ENCODE measurements around the gene AVEN.
"Not testable (repeated sequence)": the region's sequence is repeated elsewhere in the genome, so short reads cannot be mapped to it uniquely, and the experiment has no call there.

AVEN gene

DNA sequence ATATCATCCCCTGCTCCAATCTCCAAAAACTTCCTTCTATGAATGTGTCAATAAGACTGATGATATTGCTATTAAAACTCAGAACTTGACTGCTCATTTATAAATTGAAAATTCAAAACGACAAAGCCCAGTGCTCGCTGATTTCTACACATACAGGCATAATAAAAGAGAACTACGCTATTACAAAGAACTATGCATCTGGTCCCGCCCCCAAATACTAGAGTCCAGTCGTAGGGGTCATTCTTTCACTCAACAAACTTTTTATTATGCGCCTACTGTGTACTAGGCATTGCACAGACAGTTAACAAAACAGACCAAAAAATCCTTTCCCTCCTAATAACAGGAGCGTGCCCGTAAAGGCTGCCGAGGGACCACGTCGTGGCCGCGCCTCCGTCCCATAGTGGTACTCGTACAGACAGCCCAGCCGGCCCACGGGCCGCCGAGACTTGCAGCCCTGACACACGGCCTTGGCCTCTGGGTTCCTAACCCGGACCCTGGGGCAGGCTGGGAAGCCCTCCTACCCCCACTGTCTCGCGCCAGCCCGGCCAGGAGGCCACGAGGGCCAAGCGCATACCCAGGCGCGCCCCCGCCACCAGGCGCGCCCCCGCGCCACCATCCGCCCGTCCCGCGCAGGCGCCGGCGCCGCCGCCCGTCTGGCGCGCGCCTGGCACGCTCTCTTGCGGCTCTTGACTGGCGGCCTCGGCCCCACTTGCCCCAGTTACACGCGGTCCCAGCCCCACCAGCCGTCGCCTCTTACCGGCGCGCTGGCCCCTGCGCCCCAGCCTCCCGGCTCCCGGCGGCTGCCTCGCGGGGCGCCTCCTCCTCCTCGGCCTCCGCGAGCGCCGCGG, 757 bp downstream of the AVEN start:
- no peak for FAIRE-seq

DNA sequence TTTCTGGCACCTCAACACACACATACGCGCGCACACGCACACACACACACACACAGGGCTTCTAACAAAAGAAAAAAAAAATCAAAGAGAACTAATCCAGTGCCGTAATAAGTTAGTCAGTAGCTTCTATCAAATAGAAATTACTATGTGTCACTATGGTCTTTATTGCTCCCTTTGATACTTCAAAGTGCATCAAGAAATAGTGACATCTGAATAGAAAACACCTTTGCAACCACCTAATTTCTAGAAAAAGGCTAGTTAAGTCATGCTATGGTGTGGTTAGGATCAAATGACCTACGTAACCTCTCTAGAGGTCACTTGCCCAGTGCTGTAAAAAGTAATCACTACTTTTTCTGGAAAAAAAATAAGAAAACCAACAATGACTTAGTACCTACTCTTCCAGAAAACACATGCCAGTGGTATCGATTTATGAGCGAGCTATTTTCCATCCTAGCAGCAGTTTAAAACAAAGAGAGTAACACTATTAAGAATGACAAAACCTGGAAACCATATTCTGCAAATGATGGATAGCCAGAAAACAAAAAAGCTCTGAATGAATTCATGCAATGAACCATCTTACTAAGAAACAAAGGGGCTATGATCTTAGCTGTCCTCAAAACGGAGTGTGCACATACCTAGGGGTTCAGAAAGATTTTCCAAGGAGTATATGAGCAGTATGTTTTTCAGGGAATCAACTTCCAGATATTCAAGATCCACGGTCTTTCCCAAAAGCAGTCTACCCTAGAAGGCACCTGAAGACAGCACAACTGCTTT, 6.8 kb downstream of the AVEN start:
- FAIRE-seq: no peak

DNA sequence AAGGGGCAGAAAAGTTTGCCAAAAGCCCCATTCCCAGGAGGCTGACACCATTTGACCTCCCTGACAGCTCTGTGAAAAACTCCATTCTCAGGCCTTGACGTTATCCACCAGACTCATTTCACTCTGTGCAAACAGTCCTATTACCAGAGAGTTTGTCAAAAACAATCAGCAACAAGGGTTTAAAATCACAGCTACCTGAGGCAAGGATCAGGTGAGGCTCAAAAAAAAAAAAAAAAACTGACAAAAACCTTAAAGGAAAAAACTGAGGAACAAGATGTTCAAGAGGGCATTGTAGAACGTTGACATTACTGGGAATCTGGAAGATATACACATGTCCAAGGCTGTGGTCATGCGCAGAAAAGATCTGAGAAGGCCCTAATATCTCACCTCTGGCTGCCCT, 11.4 kb downstream of the AVEN start:
- FAIRE-seq: no peak

DNA sequence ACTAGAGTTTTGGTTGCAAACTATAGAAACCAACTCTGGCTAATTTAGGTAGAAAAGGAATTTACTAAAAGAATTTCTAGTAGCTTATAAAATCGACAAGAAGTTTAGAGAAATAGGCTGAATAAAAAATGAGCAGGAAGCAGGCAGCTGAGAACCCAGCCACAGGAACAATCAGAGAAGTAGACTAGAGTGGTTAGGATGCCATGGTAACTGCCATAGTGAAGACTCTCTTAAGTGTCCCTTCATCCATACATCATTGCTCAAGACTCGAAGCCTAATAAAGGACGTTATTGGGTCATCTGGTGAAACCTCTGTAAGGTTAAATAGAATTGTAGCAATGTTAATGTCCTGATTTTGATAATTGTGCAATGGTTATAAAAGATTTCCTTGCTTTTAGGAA, 13.8 kb downstream of the AVEN start:
- FAIRE-seq: no peak

DNA sequence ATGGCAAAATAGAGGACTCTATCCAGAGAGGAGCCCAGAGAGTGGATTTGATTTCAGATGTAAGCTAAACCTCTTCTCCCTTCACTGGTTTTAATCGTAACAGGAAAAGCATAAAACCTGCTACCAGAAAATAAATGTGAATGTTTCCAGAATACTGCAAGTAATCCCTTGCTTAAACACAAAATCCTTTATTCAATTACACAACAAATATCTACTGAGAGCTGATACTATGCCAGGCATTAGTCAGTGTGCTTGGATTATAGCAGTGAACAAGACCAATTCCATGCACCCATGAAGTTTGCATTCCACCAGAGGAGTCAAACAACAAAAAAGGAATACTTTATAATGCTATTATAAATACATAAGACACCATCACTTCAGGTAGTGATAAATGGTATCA, 15.1 kb downstream of the AVEN start:
- no peak for FAIRE-seq

DNA sequence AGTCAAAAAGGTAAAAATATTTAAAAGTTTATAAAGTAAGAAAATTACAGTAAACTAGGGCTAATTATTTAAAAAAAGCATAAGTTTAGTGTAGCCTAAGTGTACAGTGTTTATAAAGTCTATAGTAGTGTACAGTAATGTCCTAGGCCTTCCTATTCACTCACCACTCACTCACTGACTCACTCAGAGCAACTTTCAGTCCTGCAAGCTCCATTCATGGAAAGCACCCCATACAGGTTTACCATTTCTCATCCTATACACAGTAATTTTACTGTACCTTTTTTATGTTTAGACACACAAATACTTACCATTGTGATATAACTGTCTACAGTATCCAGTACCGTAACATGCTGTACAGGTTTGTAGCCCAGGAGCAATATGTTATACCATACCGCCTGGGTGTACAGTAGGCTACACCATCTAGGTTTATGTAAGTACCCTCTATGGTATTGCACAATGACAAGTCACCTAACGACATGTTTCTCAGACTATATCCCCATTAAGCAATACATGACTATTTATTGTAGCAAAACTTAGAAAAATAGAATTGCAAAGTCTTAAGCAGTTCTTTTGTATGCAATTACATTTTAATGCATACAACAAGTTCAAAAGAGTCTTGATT, 19.5 kb downstream of the AVEN start:
- FAIRE-seq: no peak

DNA sequence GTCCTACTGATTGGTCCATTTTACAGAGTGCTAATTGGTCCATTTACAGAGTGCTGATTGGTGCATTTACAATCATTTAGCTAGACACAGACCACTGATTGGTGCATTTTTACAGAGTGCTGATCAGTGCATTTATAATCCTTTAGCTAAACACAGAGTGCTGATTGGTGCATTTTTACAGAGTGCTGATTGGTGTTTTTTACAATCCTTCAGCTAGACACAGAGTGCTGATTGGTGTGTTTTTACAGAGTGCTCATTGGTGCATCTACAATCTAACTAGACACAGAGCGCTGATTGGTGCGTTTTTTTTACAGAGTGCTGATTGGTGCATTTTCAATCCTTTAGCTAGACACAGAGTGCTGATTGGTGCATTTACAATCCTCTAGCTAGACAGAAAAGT, 20.3 kb downstream of the AVEN start:
- FAIRE-seq: not testable (repeated sequence)

DNA sequence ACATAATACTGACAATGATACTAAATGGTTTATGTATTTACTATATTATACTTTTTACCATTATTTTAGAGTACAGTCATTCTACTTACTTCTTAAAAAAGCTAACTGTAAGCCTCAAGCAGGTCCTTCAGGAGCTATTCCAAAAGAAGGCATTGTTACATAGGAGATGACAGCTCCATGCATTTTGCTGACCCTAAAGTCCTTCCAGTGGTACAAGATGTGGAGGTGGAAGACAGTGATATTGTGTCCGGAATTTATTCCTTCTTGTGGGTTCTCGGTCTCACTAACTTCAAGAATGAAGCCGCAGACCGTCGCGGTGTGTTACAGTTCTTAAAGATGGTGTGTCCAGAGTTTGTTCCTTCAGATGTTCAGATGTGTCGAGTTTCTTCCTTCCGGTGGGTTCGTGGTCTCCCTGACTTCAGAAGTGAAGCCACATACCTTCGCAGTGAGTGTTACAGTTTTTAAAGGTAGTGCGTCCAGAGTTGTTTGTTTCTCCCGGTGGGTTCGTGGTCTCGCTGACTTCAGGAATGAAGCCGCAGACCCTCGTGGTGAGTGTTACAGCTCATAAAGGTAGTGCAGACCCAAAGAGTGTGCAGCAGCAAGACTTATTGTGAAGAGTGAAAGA, 20.9 kb downstream of the AVEN start:
- no peak for FAIRE-seq

DNA sequence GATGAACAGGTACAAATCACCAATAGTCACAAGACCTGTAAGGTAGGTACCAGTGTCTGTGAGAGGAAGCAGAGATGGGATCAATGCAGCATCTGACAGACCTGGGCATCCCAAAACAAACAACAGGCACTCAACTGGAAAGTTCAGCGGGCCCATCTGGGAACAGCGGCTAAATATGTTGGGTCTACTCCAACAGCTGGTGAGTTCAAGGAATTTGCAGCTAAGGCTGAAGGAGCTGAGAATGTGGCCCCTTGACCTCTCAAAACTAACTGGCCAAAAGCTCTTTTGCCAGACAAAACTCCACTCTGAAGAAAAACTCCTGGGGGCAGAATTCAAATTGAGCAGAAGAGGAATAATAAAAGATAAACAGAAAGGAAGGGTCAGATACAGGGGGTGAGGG, 24.4 kb downstream of the AVEN start:
- FAIRE-seq: no peak

DNA sequence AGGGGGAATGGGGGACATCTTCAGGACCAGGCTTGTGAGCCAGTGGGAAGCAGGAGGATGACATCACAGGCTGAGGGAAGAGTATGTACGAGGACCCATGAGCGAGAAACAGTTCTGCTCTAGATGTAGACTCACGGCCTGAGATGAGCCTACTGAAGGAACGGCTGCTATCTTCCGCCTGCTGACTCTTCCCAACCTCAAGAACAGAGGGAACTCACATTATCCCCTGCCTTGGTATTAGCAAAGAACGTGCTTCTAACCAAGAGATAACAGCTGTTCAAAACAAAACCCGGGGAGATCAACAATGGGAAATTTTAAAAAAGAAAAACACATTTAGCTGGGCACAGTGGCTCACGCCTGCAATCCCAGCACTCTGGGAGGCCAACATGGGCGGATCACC, 25.3 kb downstream of the AVEN start:
- FAIRE-seq: no peak

DNA sequence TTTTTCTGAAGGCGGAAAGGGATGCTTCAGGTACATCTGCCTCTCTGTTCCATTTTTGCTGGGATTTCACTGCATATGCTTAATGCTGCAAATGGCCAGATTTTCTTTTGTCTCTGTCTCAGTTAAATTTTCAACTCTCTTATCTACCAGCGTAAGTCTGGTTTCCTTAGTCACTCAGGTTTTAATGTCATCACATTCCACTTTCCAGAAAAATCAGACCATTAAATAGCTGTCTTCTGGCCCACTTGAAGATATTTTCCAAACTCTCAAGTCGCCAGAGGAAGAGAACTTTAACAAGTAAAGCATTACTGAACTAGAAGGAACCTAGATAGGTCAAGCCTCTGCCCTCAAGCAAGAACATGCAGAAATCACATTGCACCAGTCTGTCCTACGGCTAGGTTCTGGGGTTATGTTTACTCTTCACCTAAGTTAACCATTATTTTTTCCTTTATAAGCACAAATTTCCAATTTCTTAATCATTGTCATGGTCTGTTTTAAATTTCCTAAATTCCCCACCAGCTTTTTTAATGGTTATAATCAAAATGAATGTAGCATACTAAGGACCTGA, 26.5 kb downstream of the AVEN start:
- FAIRE-seq: no peak

DNA sequence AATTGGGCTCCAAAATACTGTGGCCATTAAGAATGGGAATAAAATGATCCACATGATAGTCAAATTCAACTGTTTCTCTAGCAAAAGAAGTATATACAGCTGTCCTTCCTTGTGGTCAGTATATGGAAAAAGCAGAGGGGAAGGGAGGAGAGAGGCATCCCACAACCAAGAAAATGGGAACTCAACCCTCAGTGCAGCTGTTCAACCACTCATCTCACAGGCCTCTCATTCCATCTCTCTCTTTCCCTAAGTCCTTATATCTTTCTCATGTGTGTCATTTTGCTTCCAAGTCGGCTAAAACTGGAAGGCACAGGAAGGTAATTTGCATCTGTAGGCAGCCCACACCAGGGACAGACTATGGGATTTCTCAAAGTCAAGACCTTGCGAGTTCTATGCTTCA, 27.5 kb downstream of the AVEN start:
- FAIRE-seq: no peak

DNA sequence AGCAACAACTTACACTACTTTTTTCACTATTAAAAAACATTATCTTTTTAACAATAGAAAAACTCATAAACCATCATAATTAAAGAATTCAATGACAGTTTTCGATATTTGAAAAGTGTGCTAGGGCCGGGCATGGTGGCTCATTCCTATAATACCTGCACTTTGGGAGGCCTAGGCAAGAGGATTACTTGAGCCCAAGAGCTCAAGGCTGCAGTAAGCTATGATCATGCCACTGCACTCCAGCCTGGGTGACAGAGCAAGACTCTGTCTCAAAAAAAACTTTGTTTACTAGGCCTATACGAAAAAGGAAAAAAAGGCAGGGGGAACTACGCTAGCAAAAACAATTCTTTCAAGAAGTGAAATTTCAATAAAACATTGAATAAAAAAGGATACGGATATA, 28.1 kb downstream of the AVEN start:
- no peak for FAIRE-seq

DNA sequence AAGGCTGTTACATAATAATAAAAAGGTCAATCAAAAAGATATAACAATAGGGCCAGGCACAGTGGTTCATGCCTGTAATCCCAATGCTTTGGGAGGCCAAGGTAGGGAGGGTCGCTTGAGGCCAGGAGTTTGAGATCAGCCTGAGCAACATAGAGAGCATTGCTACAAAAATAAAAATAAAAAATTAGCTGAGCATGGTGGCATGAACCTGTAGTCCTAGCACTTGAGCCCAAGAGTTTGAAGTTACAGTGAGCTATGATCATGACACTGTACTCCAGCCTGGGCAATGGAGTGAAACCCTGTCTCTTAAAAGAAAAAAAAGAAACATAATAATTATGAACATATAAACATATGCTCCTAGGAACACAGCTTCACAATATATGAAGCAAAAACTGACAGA, 29.3 kb downstream of the AVEN start:
- FAIRE-seq: no peak

DNA sequence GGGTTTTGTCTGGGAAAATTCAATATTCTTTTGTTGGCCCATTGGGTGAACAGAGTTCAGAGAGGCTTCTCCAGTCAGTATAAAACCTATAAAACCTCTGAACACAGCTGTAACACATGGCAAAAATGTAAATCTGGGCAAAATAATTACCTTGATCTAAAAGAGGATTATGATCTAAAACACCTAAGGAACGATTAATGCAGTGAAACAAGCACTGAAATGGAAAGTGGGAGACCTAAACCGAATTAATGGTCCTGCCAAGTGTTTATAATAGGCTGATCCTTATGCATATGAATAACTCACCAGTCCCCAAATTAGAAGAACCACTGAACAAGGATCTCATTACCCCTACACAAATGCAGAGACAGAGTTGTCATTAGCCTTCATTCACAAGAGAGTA, 32.6 kb downstream of the AVEN start:
- FAIRE-seq: no peak

DNA sequence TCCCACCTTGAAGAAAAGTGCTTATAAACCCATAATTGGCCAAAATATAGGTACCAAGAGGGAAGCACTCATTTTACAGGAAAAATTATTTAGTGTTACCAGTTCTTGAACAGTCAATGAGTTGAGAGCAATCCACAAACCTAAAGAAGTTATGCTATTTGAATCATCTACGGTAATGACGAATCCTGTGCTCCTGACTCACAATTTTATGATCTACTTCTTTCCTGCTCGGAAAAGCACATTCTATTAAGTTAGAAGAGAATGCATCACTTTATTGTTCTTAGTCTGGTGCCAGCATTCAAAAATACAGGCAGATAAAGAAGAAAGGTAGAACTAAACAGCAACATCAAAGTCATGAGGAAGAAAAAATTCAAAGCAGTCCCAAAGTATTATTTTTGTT, 37.5 kb downstream of the AVEN start:
- FAIRE-seq: no peak

DNA sequence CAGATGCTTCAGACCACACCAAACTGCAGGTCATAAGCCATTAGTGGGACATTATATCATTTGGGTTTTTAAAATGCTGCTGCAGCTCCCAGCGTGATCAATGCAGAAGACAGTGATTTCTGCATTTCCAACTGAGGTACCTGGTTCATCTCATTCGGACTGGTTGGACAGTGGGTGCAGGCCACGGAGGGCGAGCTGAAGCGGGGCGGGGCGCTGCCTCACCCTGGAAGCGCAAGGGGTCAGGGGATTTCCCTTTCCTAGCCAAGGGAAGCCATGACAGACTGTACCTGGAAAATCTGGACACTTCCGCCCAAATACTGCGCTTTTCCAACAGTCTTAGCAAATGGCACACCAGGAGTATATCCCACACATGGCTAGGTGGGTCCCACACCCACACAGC, 43.3 kb downstream of the AVEN start:
- not testable (repeated sequence) for FAIRE-seq

DNA sequence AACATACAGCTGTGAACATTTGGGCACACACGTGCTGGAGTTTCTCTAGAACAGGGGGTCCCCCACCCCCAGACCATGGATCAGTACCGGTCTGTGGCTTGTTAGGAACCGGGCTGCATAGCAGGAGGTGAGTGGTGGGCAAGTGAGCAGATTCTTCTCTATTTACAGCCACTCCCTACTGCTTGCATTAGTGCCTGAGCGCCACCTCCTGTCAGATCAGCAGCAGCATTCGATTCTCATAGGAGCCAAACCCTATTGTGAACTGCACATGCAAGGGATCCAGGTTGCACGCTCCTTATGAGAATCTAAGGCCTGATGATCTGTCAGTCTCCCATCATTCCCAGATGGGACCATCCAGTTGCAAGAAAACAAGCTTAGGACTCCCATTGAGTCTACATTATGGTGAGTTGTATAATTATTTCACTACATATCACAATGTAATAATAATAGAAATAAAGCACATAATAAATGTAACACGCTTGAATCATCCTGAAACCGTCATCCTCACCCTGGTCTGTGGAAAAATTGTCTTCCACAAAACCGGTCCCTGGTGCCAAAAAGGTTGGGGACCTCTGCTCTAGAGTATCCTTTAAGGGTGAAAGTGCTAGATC, 44.9 kb downstream of the AVEN start:
- peak; percentile 30 for FAIRE-seq

DNA sequence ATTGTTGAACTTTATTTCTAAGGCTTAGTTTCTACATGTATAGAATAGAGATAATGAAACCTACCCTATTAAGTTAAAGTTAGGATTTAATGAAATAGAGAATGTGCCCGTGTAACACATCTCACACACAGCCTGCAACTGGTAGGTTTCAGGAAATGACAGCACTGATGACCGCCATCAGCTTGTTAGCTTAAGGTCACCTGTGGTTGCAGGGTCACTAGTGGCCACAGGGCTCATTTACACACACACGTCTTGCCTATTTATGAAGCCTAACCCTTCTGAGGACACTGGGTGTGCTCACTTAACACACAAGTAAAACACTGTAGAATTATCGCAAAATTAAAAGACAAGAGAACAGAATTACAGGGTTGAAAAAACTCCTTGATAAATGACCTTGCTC, 50.6 kb downstream of the AVEN start:
- FAIRE-seq: no peak

DNA sequence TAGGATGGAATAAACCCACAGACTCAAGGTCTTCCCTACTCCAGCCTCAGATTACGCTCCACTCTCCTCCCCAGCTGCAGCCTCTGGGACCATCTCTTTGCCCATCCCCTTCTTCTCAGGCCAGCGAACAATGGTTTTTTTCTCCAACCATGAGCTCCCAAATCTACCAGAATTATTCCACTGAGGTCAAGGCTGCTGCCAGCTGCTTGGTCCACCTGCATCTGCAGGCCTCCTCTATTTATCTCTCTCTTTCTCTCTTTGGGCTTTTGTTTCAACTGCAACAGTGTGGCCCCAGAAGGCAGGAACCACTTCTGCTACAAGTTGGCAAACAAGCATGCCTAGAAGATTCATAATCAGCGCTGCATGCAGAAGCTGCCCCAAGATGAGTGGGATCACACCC, 51.6 kb downstream of the AVEN start:
- no peak for FAIRE-seq

DNA sequence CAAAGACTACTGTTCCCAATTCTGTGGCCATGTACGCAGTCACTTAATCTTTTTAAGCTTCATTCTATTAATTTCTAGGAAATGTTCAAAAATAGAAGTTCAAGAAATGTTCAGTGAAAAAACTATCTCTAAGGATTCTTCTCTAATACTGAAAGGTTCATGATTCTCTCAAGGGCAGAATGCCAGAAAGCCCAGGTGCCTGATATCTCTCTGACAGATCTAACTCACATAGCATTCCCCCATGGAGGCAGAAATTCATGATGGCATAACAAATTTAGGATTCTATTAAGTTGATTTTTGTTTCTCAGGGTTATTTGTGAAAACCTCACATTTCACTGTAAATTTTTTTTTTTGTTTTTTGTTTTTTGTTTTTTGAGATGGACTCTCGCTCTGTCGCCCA, 53.3 kb downstream of the AVEN start:
- no peak for FAIRE-seq

DNA sequence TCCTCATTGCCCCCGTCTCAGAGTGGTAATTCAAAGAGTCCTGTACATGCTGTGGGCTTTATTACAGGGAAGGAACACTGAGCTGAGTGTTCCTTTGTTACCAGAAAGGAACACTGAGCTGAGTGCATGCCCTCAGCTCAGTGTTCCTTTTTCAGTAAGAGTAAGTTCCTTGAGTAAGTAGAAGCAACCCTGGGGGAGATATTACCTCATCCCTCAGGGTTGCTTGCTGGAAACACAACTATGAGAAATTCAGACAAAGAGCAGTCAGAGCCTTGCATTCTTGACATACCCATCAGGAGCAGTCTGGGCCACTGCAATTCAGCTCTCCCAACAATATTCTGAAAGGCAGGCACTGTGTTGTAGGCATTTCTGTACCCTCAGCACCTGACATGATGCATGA, 53.7 kb downstream of the AVEN start:
- no peak for FAIRE-seq

DNA sequence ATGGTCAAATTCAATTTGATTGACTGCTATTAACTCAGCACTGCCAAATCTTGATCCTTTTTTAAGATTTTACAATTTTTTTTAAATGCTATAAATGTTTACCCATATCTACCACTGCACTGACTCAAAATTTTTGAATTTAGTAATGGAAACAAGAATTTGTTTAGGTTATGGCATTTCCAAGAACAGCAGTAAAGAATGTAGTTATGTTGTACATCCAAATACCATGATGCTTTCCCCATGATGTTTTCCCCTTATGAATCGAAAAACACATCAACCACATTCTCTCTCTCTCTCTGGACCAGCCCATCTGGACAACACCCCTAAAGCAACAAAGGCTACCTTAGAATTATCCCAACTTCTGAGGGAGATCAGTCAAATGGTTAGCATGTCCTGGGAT, 56.5 kb downstream of the AVEN start:
- no peak for FAIRE-seq

Measured in islet of Langerhans (tissue), 1 donor.